Ascending aorta (tissue), 2 donors: ENCODE data around the gene HRC. TPM values are rescaled to one million over a fixed set of nuclear protein-coding genes. Genes with fewer than 3 reads are reported as not detected.

Source experiments
- DNase-seq, 2 donors: peaks; one replicate each; pipeline ENCODE4 v3.0.0-alpha.2; 2019; ENCODE audit warnings: low spot score in 2 of 2
- H3K27ac ChIP-seq, 2 donors: fragments of 200-600 bp; sonication (generic); one replicate each; pipeline ENCODE4 v1.5.1; 2016 to 2017; ENCODE audit warnings: mild to moderate bottlenecking in 1 of 2
- H3K27me3 ChIP-seq: fragments of 200-600 bp; sonication (generic); one replicate; pipeline ENCODE4 v1.5.1; 2017
- H3K36me3 ChIP-seq, 2 donors: fragments of 200-600 bp; sonication (generic); one replicate each; pipeline ENCODE4 v1.5.1; 2016
- H3K4me1 ChIP-seq, 2 donors: fragments of 200-600 bp; sonication (generic); one replicate each; pipeline ENCODE4 v1.5.1; 2016 to 2017; ENCODE audit warnings: mild to moderate bottlenecking in 1 of 2
- H3K4me3 ChIP-seq, 2 donors: fragments of 200-600 bp; sonication (generic); one replicate each; pipeline ENCODE4 v1.5.1; 2016 to 2017; ENCODE audit warnings: mild to moderate bottlenecking in 1 of 2
- H3K9me3 ChIP-seq, 2 donors: fragments of 200-600 bp; sonication (generic); one replicate each; pipeline ENCODE4 v1.5.1; 2016
- CTCF ChIP-seq, 3 experiments: fragments of 200-600 bp in 2 of 3; fragments of 450-650 bp in 1 of 3; sonication (generic) in 2 of 3; IDR thresholded peaks; one replicate each; pipeline ENCODE4 v1.5.1; 2016 to 2019; ENCODE audit warnings: antibody characterized with exemption in 3 of 3, mild to moderate bottlenecking in 1 of 3, moderate library complexity in 1 of 3
- intact Hi-C: fragments of 100-400 bp; cut with DNase I; formaldehyde crosslinking; loops from one replicate; pipeline ENCODE4 v1.15.1; 2023
- total RNA-seq: library from RNA; depleted of rRNA; stranded (reverse); fragments of >200 nt; gene quantifications from one replicate; pipeline ENCODE4 v1.1.0, GENCODE V29; 2016

HRC gene
- total RNA-seq, 1 donor from 2014 or later, result not detected

- intact Hi-C loops, result no loop called here
- no peaks in the 10 kb centered on the region for H3K9me3 ChIP-seq
- DNase-seq, result no peak
- H3K36me3 ChIP-seq, result no peaks in the 10 kb centered on the region
- peaks cover 0 to 6% of the 10 kb centered on the region in 2 donors for H3K4me1 ChIP-seq
- no peak overlapping the region for H3K27ac ChIP-seq
- no peaks in the 10 kb centered on the region for H3K27me3 ChIP-seq
- H3K4me3 ChIP-seq, result no peak overlapping the region
- no peak for TF ChIP-seq CTCF (IDR thresholded peaks at IDR 0.05)
Observed at GRCh38 chr19:49135686-49136085, 19.5 kb downstream of the HRC start.

- TF ChIP-seq CTCF (IDR thresholded peaks at IDR 0.05), result no peak
- Histone ChIP-seq H3K4me3 (peak overlapping the region; percentile 4 to 39), H3K27ac (no peak overlapping the region), H3K27me3 (no peaks in the 10 kb centered on the region), H3K36me3 (no peaks in the 10 kb centered on the region), H3K9me3 (no peaks in the 10 kb centered on the region), H3K4me1 (peaks cover 0 to 6% of the 10 kb centered on the region in 2 donors)
- intact Hi-C loops, result no loop called here
- peak in 1 of 2 donors; percentile 69 for DNase-seq
Observed at GRCh38 chr19:49133621-49134454, 21.4 kb downstream of the HRC start.

DNA sequence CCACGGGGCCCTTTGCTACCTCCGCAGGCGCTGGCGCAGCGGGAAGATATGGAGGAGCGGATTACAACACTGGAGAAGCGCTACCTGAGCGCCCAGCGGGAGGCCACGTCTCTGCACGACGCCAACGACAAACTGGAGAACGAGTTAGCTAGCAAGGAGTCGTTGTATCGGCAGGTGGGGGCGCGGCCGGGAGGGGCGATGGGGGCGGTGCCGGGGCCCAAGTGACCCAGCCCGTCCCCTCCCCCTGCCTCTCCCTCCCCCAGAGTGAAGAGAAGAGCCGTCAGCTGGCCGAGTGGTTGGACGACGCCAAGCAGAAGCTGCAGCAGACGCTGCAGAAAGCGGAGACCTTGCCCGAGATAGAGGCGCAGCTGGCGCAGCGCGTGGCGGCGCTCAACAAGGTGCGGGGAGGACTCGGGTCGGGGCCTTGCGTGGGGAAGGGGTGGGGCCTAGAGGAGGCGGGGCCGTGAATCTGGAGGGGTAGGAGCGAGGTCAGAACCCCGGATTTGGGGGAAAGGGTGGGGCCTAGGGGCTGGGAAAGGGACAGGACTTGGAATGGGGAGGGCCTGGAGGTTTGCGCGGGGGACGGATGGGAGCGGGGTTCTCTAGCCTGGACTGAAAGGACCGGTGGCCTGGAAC is 22.1 kb downstream of the HRC start:
- Histone ChIP-seq H3K4me1 (peaks cover 0 to 12% of the 10 kb centered on the region in 2 donors), H3K9me3 (no peaks in the 10 kb centered on the region), H3K27ac (no peak overlapping the region), H3K27me3 (no peaks in the 10 kb centered on the region), H3K4me3 (peak overlapping the region in 1 of 2 donors; percentile 4), H3K36me3 (no peaks in the 10 kb centered on the region)
- intact Hi-C loops, result no loop called here
- DNase-seq, result no peak
- no peak for TF ChIP-seq CTCF (IDR thresholded peaks at IDR 0.05)

DNA sequence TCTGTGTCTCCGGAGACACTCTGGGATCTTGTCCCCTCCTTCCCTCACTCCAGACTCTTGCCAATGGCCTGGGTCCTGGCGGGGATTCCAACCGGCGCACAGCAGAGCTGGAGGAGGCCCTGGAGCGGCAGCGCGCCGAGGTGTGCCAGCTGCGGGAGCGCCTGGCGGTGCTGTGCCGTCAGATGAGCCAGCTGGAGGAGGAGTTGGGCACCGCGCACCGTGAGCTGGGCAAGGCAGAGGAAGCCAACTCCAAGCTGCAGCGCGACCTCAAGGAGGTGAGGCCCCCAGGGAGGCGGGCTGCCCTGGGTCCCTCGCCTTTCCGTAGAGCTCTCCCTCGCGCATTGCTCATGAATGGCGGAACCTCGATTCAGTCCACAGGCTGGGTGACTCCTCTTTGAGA is 24.9 kb downstream of the HRC start:
- Histone ChIP-seq H3K4me3 (no peak overlapping the region), H3K9me3 (no peaks in the 10 kb centered on the region), H3K27me3 (no peaks in the 10 kb centered on the region), H3K4me1 (peaks cover 0 to 15% of the 10 kb centered on the region in 2 donors), H3K27ac (no peak overlapping the region), H3K36me3 (no peaks in the 10 kb centered on the region)
- DNase-seq, result no peak
- no peak for TF ChIP-seq CTCF (IDR thresholded peaks at IDR 0.05)
- intact Hi-C loops, result no loop called here

GRCh38 chr19:49129238-49129583 is 26.0 kb downstream of the HRC start:
- H3K27me3 ChIP-seq, result no peaks in the 10 kb centered on the region
- TF ChIP-seq CTCF (IDR thresholded peaks at IDR 0.05), result no peak
- H3K36me3 ChIP-seq, result no peaks in the 10 kb centered on the region
- DNase-seq, result no peak
- H3K27ac ChIP-seq, result no peak overlapping the region
- intact Hi-C loops, result loop anchor here (2.0 kb wide), 1 partner anchor 14 kb away; no protein-coding TSS in a partner anchor
- peaks cover 0 to 14% of the 10 kb centered on the region in 2 donors for H3K4me1 ChIP-seq
- no peaks in the 10 kb centered on the region for H3K9me3 ChIP-seq
- no peak overlapping the region for H3K4me3 ChIP-seq
